Subcutaneous adipose tissue (tissue), 4 donors: ENCODE results near the gene GPR55. TPM values are rescaled to one million over a fixed set of nuclear protein-coding genes. Genes with fewer than 3 reads are reported as not detected.

Experiments
- CTCF ChIP-seq: fragments of 450-650 bp; IDR thresholded peaks from one replicate; pipeline ENCODE4 v1.5.1; 2016; ENCODE audit warnings: low read depth, mild to moderate bottlenecking, control low read depth, antibody characterized with exemption, moderate library complexity
- total RNA-seq, 4 donors: library from RNA; depleted of rRNA; stranded (reverse); fragments of >200 nt; gene quantifications; one replicate each; pipeline ENCODE4 v1.1.0, GENCODE V29; 2016

The GPR55 gene
- total RNA-seq, 4 donors from 2014 or later: under 0.01 to 0.38 (median 0.17) TPM; not detected in 1

GRCh38 chr2:230941202-230942180, 16.4 kb upstream of the GPR55 start:
- no peak for TF ChIP-seq CTCF

GRCh38 chr2:230940471-230940815, 15.4 kb upstream of the GPR55 start:
- TF ChIP-seq CTCF: no peak

- no peak for TF ChIP-seq CTCF
Observed at GRCh38 chr2:230939691-230940470, 14.8 kb upstream of the GPR55 start.

- TF ChIP-seq CTCF: no peak
Observed at GRCh38 chr2:230939066-230939591, 14.1 kb upstream of the GPR55 start.

GRCh38 chr2:230938516-230939065, 13.5 kb upstream of the GPR55 start:
- TF ChIP-seq CTCF: no peak

- TF ChIP-seq CTCF: no peak
Observed at GRCh38 chr2:230938098-230938497, 13.1 kb upstream of the GPR55 start.

GRCh38 chr2:230937362-230937761, 12.3 kb upstream of the GPR55 start:
- no peak for TF ChIP-seq CTCF
